H9 (cell line): ENCODE data around the gene UBE2N. TPM values are rescaled to one million over a fixed set of nuclear protein-coding genes. Genes with fewer than 3 reads are reported as not detected.

Experiments
- DNase-seq: peaks from one replicate; pipeline ENCODE4 v3.0.0-alpha.2; 2017
- H2AFZ ChIP-seq: one replicate; pipeline ENCODE4 v1.6.1; 2013; ENCODE audit warnings: mild to moderate bottlenecking, low read length, control low read depth, moderate library complexity
- H2AK5ac ChIP-seq: 2 replicates; pipeline ENCODE4 v1.6.1; 2013; ENCODE audit warnings: low read length, control low read depth, mixed read lengths; ENCODE audit not compliant: insufficient read length
- H2BK120ac ChIP-seq: one replicate; pipeline ENCODE4 v1.6.1; 2013; ENCODE audit warnings: low read depth, mild to moderate bottlenecking, low read length, control low read depth, inconsistent platforms; ENCODE audit not compliant: poor library complexity, severe bottlenecking
- H2BK12ac ChIP-seq: 2 replicates; pipeline ENCODE4 v1.6.1; 2013; ENCODE audit warnings: low read length, control low read depth, mixed read lengths, low read depth; ENCODE audit not compliant: insufficient read length
- H2BK15ac ChIP-seq: 2 replicates; pipeline ENCODE4 v1.6.1; 2013; ENCODE audit warnings: low read depth, low read length, control low read depth
- H2BK20ac ChIP-seq: one replicate; pipeline ENCODE4 v1.6.1; 2013; ENCODE audit warnings: low read depth, mild to moderate bottlenecking, low read length, control low read depth, inconsistent platforms; ENCODE audit not compliant: poor library complexity, severe bottlenecking
- H2BK5ac ChIP-seq: 2 replicates; pipeline ENCODE4 v1.6.1; 2013; ENCODE audit warnings: low read length, control low read depth, mixed read lengths; ENCODE audit not compliant: insufficient read length
- H3K14ac ChIP-seq: 2 replicates; pipeline ENCODE4 v1.6.1; 2013; ENCODE audit warnings: low read length, control low read depth; ENCODE audit not compliant: insufficient read depth
- H3K18ac ChIP-seq: 2 replicates; pipeline ENCODE4 v1.6.1; 2013; ENCODE audit warnings: low read depth, mild to moderate bottlenecking, mixed read lengths, low read length, control low read depth; ENCODE audit not compliant: insufficient read length
- H3K23ac ChIP-seq: 2 replicates; pipeline ENCODE4 v1.6.1; 2013; ENCODE audit warnings: low read length, control low read depth, mixed read lengths, low read depth; ENCODE audit not compliant: insufficient read length
- H3K23me2 ChIP-seq: 2 replicates; pipeline ENCODE4 v1.6.1; 2013; ENCODE audit warnings: low read depth, mild to moderate bottlenecking, mixed read lengths, low read length, control low read depth; ENCODE audit not compliant: insufficient read length, poor library complexity, severe bottlenecking
- H3K27ac ChIP-seq: 2 replicates; pipeline ENCODE4 v1.5.1; 2013; ENCODE audit warnings: low read length, control low read depth, mixed read lengths, low read depth; ENCODE audit not compliant: insufficient read length
- H3K27me3 ChIP-seq: 2 replicates; pipeline ENCODE4 v1.6.1; 2013; ENCODE audit warnings: low read length, control low read depth, inconsistent platforms; ENCODE audit not compliant: insufficient read depth
- H3K4ac ChIP-seq: 2 replicates; pipeline ENCODE4 v1.6.1; 2013; ENCODE audit warnings: low read depth, mild to moderate bottlenecking, control low read depth, inconsistent platforms, low read length, moderate library complexity
- H3K4me1 ChIP-seq: 2 replicates; pipeline ENCODE4 v1.6.1; 2013; ENCODE audit warnings: low read length, control low read depth, inconsistent platforms; ENCODE audit not compliant: insufficient read depth
- H3K4me2 ChIP-seq: 2 replicates; pipeline ENCODE4 v1.6.1; 2013; ENCODE audit warnings: low read length, control low read depth, mixed read lengths; ENCODE audit not compliant: insufficient read length, insufficient read depth
- H3K56ac ChIP-seq: 2 replicates; pipeline ENCODE4 v1.6.1; 2013; ENCODE audit warnings: low read depth, mild to moderate bottlenecking, mixed read lengths, low read length, control low read depth; ENCODE audit not compliant: insufficient read length
- H3K79me1 ChIP-seq: 2 replicates; pipeline ENCODE4 v1.6.1; 2013; ENCODE audit warnings: low read depth, mild to moderate bottlenecking, moderate library complexity, low read length, control low read depth, inconsistent platforms; ENCODE audit not compliant: insufficient read depth, poor library complexity, severe bottlenecking
- H3K79me2 ChIP-seq: 2 replicates; pipeline ENCODE4 v1.6.1; 2013; ENCODE audit warnings: low read length, control low read depth, inconsistent platforms; ENCODE audit not compliant: insufficient read depth
- H3K9ac ChIP-seq: 2 replicates; pipeline ENCODE4 v1.6.1; 2013; ENCODE audit warnings: low read length, control low read depth, mixed read lengths; ENCODE audit not compliant: insufficient read length; ENCODE audit errors: extremely low read depth
- H3K9me3 ChIP-seq: one replicate; pipeline ENCODE4 v1.6.1; 2013; ENCODE audit warnings: low read depth, low read length, inconsistent platforms; ENCODE audit not compliant: control insufficient read depth
- H3T11ph ChIP-seq: one replicate; pipeline ENCODE4 v1.6.1; 2013; ENCODE audit warnings: mild to moderate bottlenecking, low read length, control low read depth, inconsistent platforms
- H4K20me1 ChIP-seq: one replicate; pipeline ENCODE4 v1.6.1; 2013; ENCODE audit not compliant: control insufficient read depth, insufficient read length, insufficient read depth
- H4K5ac ChIP-seq: 2 replicates; pipeline ENCODE4 v1.6.1; 2013; ENCODE audit warnings: low read depth, mild to moderate bottlenecking, mixed read lengths, low read length, control low read depth; ENCODE audit not compliant: insufficient read length
- H4K8ac ChIP-seq: replicated peaks from 2 replicates; pipeline ENCODE4 v1.6.1; 2013; ENCODE audit warnings: low read length, control low read depth, mixed read lengths, low read depth; ENCODE audit not compliant: insufficient read length
- H4K91ac ChIP-seq: 2 replicates; pipeline ENCODE4 v1.6.1; 2013; ENCODE audit warnings: low read depth, mild to moderate bottlenecking, moderate library complexity, mixed read lengths, low read length, control low read depth; ENCODE audit not compliant: insufficient read length
- H3K27ac Mint-ChIP-seq, 3 experiments: 2 replicates in 2 of 3; 3 replicates in 1 of 3; pipeline ENCODE4 v1.8.0; 2020 to 2021; ENCODE audit warnings: mixed read lengths in 3 of 3, mild to moderate bottlenecking in 1 of 3, moderate library complexity in 1 of 3
- H3K27me3 Mint-ChIP-seq: 2 replicates; pipeline ENCODE4 v1.8.0; 2021; ENCODE audit warnings: low read depth, mild to moderate bottlenecking, moderate library complexity, mixed read lengths
- H3K36me3 Mint-ChIP-seq, 3 experiments: 2 replicates in 2 of 3; 3 replicates in 1 of 3; pipeline ENCODE4 v1.8.0; 2020 to 2021; ENCODE audit warnings: low read depth in 3 of 3, mixed read lengths in 3 of 3; ENCODE audit not compliant: insufficient read depth in 1 of 3
- H3K4me1 Mint-ChIP-seq, 2 experiments: 2 replicates each; pipeline ENCODE4 v1.8.0; 2020; ENCODE audit warnings: mixed read lengths in 2 of 2
- H3K4me3 Mint-ChIP-seq, 2 experiments: 2 replicates in 1 of 2; 3 replicates in 1 of 2; pipeline ENCODE4 v1.8.0; 2020 to 2021; ENCODE audit warnings: mild to moderate bottlenecking in 2 of 2, mixed read lengths in 2 of 2, moderate library complexity in 1 of 2
- H3K9me3 Mint-ChIP-seq, 2 experiments: 2 replicates in 1 of 2; 3 replicates in 1 of 2; pipeline ENCODE4 v1.8.0; 2020; ENCODE audit warnings: mild to moderate bottlenecking in 2 of 2, mixed read lengths in 2 of 2, moderate library complexity in 1 of 2
- CTCF ChIP-seq: fragments of 200-600 bp; sonication (generic); conservative IDR thresholded peaks from 3 replicates; pipeline ENCODE4 v1.8.0; 2021; ENCODE audit warnings: antibody characterized with exemption, mild to moderate bottlenecking
- WGBS: extraction: QIAGEN DNeasy Blood & Tissue Kit; methylation state at CpG from one replicate; pipeline ENCODE4 v1.1.7; 2013; ENCODE audit warnings: missing lambda C conversion rate, low lambda C conversion rate, mixed read lengths; ENCODE audit not compliant: insufficient read length; ENCODE audit errors: extremely low coverage; 5-methylcytosine and 5-hydroxymethylcytosine counted together
- total RNA-seq: library from RNA; stranded (reverse); gene quantifications from 2 replicates; pipeline ENCODE4 v1.2.1, GENCODE V29; 2021

Gene UBE2N
- total RNA-seq, 1 experiment from 2014 or later, result 192 TPM

GRCh38 chr12:93366422-93366821 is 75.3 kb downstream of the UBE2N start:
- Histone ChIP-seq H3K4ac (no peak overlapping the region), H3K4me2 (no peak overlapping the region), H3K79me2 (no peaks in the 10 kb centered on the region), H4K20me1 (no peaks in the 10 kb centered on the region), H2BK5ac (no peak overlapping the region), H4K91ac (no peak overlapping the region), H3K23me2 (no peaks in the 10 kb centered on the region), H2BK120ac (no peak overlapping the region), H4K5ac (no peak overlapping the region), H3K56ac (no peak overlapping the region), H3K27me3 (no peaks in the 10 kb centered on the region), H4K8ac (no peak overlapping the region), H3K27ac (no peak overlapping the region), H3K4me1 (peaks cover 2% of the 10 kb centered on the region), H3T11ph (no peak overlapping the region), H3K18ac (no peak overlapping the region), H2AK5ac (no peak overlapping the region), H3K79me1 (no peaks in the 10 kb centered on the region), H3K14ac (no peak overlapping the region), H2BK20ac (no peak overlapping the region), H2BK12ac (no peak overlapping the region), H2AFZ (no peak overlapping the region), H3K9ac (no peak overlapping the region), H3K9me3 (no peaks in the 10 kb centered on the region), H3K23ac (no peak overlapping the region), H2BK15ac (no peak overlapping the region)
- Mint-ChIP-seq H3K4me3 (no peak overlapping the region), H3K36me3 (peaks cover 0 to 7% (median 5%) of the 10 kb centered on the region in 3 experiments; a peak in 3 of 7 replicates), H3K4me1 (peaks cover 16 to 20% of the 10 kb centered on the region in 2 experiments), H3K9me3 (no peaks in the 10 kb centered on the region), H3K27ac (no peak overlapping the region), H3K27me3 (no peaks in the 10 kb centered on the region)
- DNase-seq, result no peak
- TF ChIP-seq CTCF, result no peak
- WGBS, result no CpG with 5 or more reads among the region's 4 CpGs
